Measurements from ENCODE around the gene FOXB2.
"Not testable (repeated sequence)": the region's sequence is repeated elsewhere in the genome, so short reads cannot be mapped to it uniquely, and the experiment has no call there.

Gene FOXB2

GRCh38 chr9:77028478-77028877 is 9.0 kb downstream of the FOXB2 start:
- Histone ChIP-seq H3K36me3 (replicated peaks) (no peaks in the 10 kb centered on the region), H3K27me3 (replicated peaks) (peaks cover 14% of the 10 kb centered on the region), H3K27ac (no peak overlapping the region), H3K4me3 (ENCODE audit: low read depth, low read length) (no peak overlapping the region)
- DNase-seq: no peak
- in situ Hi-C loops (cut with HindIII; ENCODE audit: low pct_ligation_motif_present, low sequenced_read_pairs): no loop called here
- TF ChIP-seq, protein P1, sequence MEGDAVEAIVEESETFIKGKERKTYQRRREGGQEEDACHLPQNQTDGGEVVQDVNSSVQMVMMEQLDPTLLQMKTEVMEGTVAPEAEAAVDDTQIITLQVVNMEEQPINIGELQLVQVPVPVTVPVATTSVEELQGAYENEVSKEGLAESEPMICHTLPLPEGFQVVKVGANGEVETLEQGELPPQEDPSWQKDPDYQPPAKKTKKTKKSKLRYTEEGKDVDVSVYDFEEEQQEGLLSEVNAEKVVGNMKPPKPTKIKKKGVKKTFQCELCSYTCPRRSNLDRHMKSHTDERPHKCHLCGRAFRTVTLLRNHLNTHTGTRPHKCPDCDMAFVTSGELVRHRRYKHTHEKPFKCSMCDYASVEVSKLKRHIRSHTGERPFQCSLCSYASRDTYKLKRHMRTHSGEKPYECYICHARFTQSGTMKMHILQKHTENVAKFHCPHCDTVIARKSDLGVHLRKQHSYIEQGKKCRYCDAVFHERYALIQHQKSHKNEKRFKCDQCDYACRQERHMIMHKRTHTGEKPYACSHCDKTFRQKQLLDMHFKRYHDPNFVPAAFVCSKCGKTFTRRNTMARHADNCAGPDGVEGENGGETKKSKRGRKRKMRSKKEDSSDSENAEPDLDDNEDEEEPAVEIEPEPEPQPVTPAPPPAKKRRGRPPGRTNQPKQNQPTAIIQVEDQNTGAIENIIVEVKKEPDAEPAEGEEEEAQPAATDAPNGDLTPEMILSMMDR (IDR thresholded peaks at IDR 0.05; ENCODE audit: low read depth, low read length, missing control alignments): no peak

DNA sequence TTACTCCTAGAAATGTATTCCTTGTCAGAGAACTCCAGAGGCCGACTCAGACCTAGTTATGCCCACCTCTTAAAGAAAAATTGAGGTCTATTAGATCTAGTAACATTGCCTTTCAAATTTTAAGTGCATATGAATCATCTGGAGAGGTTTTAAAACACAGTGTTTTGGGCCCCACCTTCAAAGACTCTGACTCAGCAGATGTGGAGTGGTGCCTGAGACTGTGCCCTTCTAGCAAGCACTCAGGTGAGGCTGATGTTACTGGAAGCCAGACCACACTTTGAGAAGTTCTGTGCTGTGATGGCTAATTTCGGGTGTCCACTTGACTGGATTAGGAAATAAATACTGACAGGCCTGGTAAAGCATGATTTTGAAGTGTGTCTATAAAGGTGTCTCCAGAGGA is 10.6 kb downstream of the FOXB2 start:
- H3K36me3 ChIP-seq (replicated peaks): no peaks in the 10 kb centered on the region
- TF ChIP-seq, protein P1 (IDR thresholded peaks at IDR 0.05; ENCODE audit: low read depth, low read length, missing control alignments): no peak
- H3K27me3 ChIP-seq (replicated peaks): peaks cover 5% of the 10 kb centered on the region
- H3K4me3 ChIP-seq (ENCODE audit: low read depth, low read length): no peak overlapping the region
- no peak for DNase-seq
- in situ Hi-C loops (cut with HindIII; ENCODE audit: low pct_ligation_motif_present, low sequenced_read_pairs): no loop called here
- H3K27ac ChIP-seq: no peak overlapping the region

DNA sequence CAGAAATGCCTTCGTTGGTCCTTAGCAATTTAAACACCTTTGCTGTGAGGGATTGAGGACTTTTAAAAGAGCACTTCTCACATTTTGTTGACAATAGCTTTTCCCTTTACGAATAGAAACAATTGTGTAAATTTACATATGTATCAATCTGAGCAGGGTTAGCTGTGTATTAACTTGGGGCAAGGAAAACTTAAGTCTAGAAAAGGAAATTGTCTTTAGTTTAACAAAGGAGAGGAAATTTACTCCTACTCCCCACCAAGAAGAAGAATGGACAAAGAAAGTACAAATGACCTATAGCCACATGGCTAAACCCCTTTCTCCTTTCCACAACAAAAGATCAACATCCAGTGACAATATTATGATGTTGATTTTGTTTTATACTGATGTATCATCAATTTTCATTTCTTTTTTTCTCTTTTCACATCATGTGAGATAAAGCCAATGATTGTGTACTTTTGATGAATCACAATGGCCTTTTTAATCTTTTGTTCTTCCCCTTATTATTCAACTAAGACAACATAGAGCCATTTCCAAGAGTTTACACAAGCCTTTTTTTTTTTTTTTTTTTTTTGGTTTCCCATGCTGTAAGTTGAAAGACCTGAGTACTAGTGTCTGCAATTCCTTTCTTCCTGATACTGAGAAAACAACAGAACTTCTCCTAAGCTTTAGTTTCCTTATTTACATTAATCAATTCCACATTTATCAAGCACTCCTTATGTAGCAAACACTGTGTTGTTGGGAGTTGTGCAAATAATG is 19.0 kb downstream of the FOXB2 start:
- Histone ChIP-seq H3K4me3 (ENCODE audit: low read depth, low read length) (no peak overlapping the region), H3K36me3 (replicated peaks) (no peaks in the 10 kb centered on the region), H3K27ac (no peak overlapping the region), H3K27me3 (replicated peaks) (no peaks in the 10 kb centered on the region)
- in situ Hi-C loops (cut with HindIII; ENCODE audit: low pct_ligation_motif_present, low sequenced_read_pairs): no loop called here
- TF ChIP-seq, protein P1 (IDR thresholded peaks at IDR 0.05; ENCODE audit: low read depth, low read length, missing control alignments): no peak
- no peak for DNase-seq

GRCh38 chr9:77040340-77040739 is 20.9 kb downstream of the FOXB2 start:
- Histone ChIP-seq H3K27me3 (replicated peaks) (no peaks in the 10 kb centered on the region), H3K4me3 (ENCODE audit: low read depth, low read length) (no peak overlapping the region), H3K27ac (no peak overlapping the region), H3K36me3 (replicated peaks) (no peaks in the 10 kb centered on the region)
- no peak for DNase-seq
- in situ Hi-C loops (cut with HindIII; ENCODE audit: low pct_ligation_motif_present, low sequenced_read_pairs): no loop called here
- TF ChIP-seq, protein P1 (IDR thresholded peaks at IDR 0.05; ENCODE audit: low read depth, low read length, missing control alignments): no peak

- DNase-seq; H3K4me3 ChIP-seq (ENCODE audit: low read depth, low read length); in situ Hi-C loops (cut with HindIII; ENCODE audit: low pct_ligation_motif_present, low sequenced_read_pairs); H3K27me3 ChIP-seq (replicated peaks); H3K36me3 ChIP-seq (replicated peaks); H3K27ac ChIP-seq: not testable (repeated sequence)
Measured at GRCh38 chr9:77043743-77044142, 24.3 kb downstream of the FOXB2 start.

DNA sequence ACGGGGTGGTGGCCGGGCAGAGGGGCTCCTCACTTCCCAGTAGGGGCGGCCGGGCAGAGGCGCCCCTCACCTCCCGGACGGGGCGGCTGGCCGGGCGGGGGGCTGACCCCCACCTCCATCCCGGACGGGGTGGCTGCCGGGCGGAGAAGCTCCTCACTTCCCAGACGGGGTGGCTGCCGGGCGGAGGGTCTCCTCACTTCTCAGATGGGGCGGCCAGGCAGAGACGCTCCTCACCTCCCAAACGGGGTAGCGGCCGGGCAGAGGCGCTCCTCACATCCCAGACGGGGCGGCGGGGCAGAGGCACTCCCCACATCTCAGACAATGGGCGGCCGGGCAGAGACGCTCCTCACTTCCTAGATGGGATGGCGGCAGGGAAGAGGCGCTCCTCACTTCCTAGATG is 41.2 kb downstream of the FOXB2 start:
- DNase-seq; in situ Hi-C loops (cut with HindIII; ENCODE audit: low pct_ligation_motif_present, low sequenced_read_pairs); H3K27ac ChIP-seq; H3K4me3 ChIP-seq (ENCODE audit: low read depth, low read length); H3K36me3 ChIP-seq (replicated peaks); H3K27me3 ChIP-seq (replicated peaks): not testable (repeated sequence)

All from brain microvascular endothelial cell (primary cell).